ENCODE data around the gene KIAA1671. TPM values are rescaled to one million over a fixed set of nuclear protein-coding genes. Genes with fewer than 3 reads are reported as not detected.
A peak's percentile ranks its signal among the peaks of the same experiment; 100 is the strongest.

The KIAA1671 gene
- total RNA-seq, 1 experiment from 2014 or later: 68.1 TPM

DNA sequence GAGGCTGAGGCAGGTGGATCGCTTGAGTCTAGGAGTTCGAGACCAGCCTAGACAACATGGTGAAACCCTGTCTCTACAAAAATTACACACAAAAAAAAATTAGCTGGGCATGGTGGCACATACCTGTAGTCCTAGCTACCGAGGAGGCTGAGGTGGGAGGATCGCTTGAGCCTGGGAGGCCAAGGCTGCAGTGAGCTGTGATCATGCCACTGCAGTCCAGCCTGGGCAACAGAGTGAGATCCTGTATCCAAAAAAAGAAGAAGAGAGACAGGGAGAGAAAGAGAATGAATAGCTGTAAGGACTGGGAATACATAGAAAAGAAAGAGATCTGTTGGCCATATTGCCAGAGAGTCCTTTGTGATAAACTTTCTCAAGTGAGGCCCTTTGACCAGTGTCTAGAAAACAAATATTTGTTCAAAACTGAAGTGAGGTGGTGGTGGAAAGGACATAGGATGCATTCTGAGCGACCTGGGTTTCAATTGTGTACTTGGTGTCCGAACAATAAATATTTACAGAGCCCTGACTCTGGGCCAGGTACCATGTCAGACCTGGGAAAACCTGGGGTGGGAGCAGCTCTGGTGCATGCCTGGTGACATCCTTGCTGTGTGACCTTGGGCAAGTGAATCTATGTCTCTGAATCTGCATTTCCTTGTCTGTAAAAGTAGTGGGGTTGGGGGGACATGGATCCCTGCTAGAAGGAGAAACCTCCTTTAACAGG lies 157.5 kb downstream of the KIAA1671 start:
- H3K27me3 Mint-ChIP-seq (ENCODE audit: insufficient read depth, unreplicated experiment): no peaks in the 10 kb centered on the region
- CTCF ChIA-PET: interaction anchor here (0.6 to 3.5 kb wide), 20 partner anchors 8 to 342 kb away, joined by 3 to 20 read pairs (median 4); no protein-coding TSS in a partner anchor
- H3K27ac Mint-ChIP-seq (ENCODE audit: low read depth, unreplicated experiment): peak overlapping the region; percentile 97
- no TSS peak for BruUV-seq (replicated peaks)
- no peaks in the 10 kb centered on the region for H3K9me3 Mint-ChIP-seq (ENCODE audit: unreplicated experiment)
- POLR2A ChIA-PET: interaction anchor here (0.7 to 1.7 kb wide), 5 partner anchors 16 to 74 kb away, joined by 3 to 5 read pairs (median 3); no protein-coding TSS in a partner anchor
- H3K4me3 Mint-ChIP-seq (ENCODE audit: unreplicated experiment): no peak overlapping the region
- no peak for TF ChIP-seq CTCF (IDR thresholded peaks at IDR 0.05; ENCODE audit: unreplicated experiment)
- intact Hi-C loops (cut with micrococcal nuclease): loop anchor here (5.0 kb wide), 2 partner anchors 42 to 57 kb away; no protein-coding TSS in a partner anchor
- DNase-seq (ENCODE audit: unreplicated experiment): no peak
- peaks cover 17% of the 10 kb centered on the region for H3K36me3 Mint-ChIP-seq (ENCODE audit: insufficient read depth, unreplicated experiment)
- H3K4me1 Mint-ChIP-seq (ENCODE audit: insufficient read depth, unreplicated experiment): peaks cover 31% of the 10 kb centered on the region

- Mint-ChIP-seq H3K27ac (ENCODE audit: low read depth, unreplicated experiment) (peak overlapping the region; percentile 97), H3K4me3 (ENCODE audit: unreplicated experiment) (peak overlapping the region; percentile 74), H3K4me1 (ENCODE audit: insufficient read depth, unreplicated experiment) (peaks cover 34% of the 10 kb centered on the region), H3K36me3 (ENCODE audit: insufficient read depth, unreplicated experiment) (peaks cover 17% of the 10 kb centered on the region), H3K9me3 (ENCODE audit: unreplicated experiment) (no peaks in the 10 kb centered on the region), H3K27me3 (ENCODE audit: insufficient read depth, unreplicated experiment) (no peaks in the 10 kb centered on the region)
- CTCF ChIA-PET: interaction anchor here (0.6 to 3.5 kb wide), 20 partner anchors 8 to 342 kb away, joined by 3 to 20 read pairs (median 4); no protein-coding TSS in a partner anchor
- BruUV-seq (replicated peaks): no TSS peak
- intact Hi-C loops (cut with micrococcal nuclease): loop anchor here (5.0 kb wide), 2 partner anchors 42 to 57 kb away; no protein-coding TSS in a partner anchor
- DNase-seq (ENCODE audit: unreplicated experiment): no peak
- no peak for TF ChIP-seq CTCF (IDR thresholded peaks at IDR 0.05; ENCODE audit: unreplicated experiment)
- POLR2A ChIA-PET: interaction anchor here (0.5 to 1.7 kb wide), 8 partner anchors 15 to 399 kb away, joined by 3 to 7 read pairs (median 3); no protein-coding TSS in a partner anchor
Observed at GRCh38 chr22:25110596-25110845, 158.0 kb downstream of the KIAA1671 start.

DNA sequence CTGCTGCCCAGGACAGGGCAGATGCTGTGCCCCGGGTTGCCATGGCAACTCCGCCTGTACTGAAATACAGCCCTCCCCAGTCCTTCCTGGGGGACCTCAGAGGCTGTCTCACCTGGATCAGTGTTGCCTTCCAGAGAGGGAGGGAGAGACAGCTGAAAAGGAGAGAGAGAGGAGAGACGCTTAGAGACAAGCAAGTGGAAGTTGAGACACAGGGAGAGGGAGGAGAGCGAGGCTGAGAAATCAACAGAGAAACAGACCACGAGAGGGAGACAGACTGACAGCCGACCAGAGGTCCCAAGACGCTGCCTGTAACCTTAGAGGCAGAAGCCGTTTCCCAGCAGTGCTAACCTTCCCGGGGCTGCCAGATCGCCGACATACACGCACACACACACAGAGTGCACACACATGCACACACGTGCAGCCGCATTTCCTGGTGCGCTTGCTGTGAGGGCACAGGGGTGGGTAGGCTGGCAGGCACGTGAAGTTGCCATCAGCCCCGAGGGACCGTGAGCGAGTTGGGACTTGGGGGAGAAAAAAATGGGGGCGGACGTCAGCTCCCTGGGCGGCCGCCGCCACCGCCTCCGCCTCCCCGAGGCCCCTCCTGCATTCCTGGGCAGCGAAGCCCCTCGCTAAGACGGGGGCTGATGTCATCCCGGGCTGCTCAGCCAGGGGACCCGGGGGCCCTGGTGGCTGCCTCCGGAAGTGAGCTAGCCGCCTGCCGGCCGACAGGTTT lies 158.5 kb downstream of the KIAA1671 start:
- DNase-seq (ENCODE audit: unreplicated experiment): peak; percentile 89
- ChIA-PET POLR2A (interaction anchor here (0.5 to 1.7 kb wide), 10 partner anchors 15 to 398 kb away, joined by 3 to 7 read pairs (median 3); no protein-coding TSS in a partner anchor), CTCF (interaction anchor here (0.6 to 3.5 kb wide), 24 partner anchors 9 to 342 kb away, joined by 3 to 20 read pairs (median 4); no protein-coding TSS in a partner anchor)
- no TSS peak for BruUV-seq (replicated peaks)
- Mint-ChIP-seq H3K27ac (ENCODE audit: low read depth, unreplicated experiment) (peak overlapping the region; percentile 97), H3K4me1 (ENCODE audit: insufficient read depth, unreplicated experiment) (peaks cover 32% of the 10 kb centered on the region), H3K27me3 (ENCODE audit: insufficient read depth, unreplicated experiment) (no peaks in the 10 kb centered on the region), H3K4me3 (ENCODE audit: unreplicated experiment) (peak overlapping the region; percentile 74), H3K36me3 (ENCODE audit: insufficient read depth, unreplicated experiment) (peaks cover 22% of the 10 kb centered on the region), H3K9me3 (ENCODE audit: unreplicated experiment) (no peaks in the 10 kb centered on the region)
- TF ChIP-seq CTCF (IDR thresholded peaks at IDR 0.05; ENCODE audit: unreplicated experiment): peak; percentile 42
- intact Hi-C loops (cut with micrococcal nuclease): loop anchor here (5.0 kb wide), 2 partner anchors 41 to 56 kb away; no protein-coding TSS in a partner anchor

All from MCF 10A (cell line).